ENCODE data around the gene AGTRAP.
A peak's percentile ranks its signal among the peaks of the same experiment; 100 is the strongest.

The AGTRAP gene

GRCh38 chr1:11691928-11692711 is 43.8 kb upstream of the AGTRAP start:
- no peak for DNase-seq (ENCODE audit: low read depth)
- TF ChIP-seq MYC (IDR thresholded peaks at IDR 0.05; ENCODE audit: low read depth, low read length), result no peak
- TF ChIP-seq POLR2A (IDR thresholded peaks at IDR 0.05; ENCODE audit: extremely low read depth, insufficient read length), result no peak
- TF ChIP-seq CTCF (IDR thresholded peaks at IDR 0.05; ENCODE audit: low read depth, low read length), result no peak
- TF ChIP-seq MAX (IDR thresholded peaks at IDR 0.05; ENCODE audit: low read depth, low read length), result no peak
- H3K4me3 ChIP-seq (ENCODE audit: low read depth, low read length), result no peak overlapping the region

- DNase-seq (ENCODE audit: low read depth), result peak; percentile 88
- peak; percentile 80 for TF ChIP-seq MAX (IDR thresholded peaks at IDR 0.05; ENCODE audit: low read depth, low read length)
- TF ChIP-seq MYC (IDR thresholded peaks at IDR 0.05; ENCODE audit: low read depth, low read length), result peak; percentile 59; the same call in 1 of the 2 replicates
- TF ChIP-seq CTCF (IDR thresholded peaks at IDR 0.05; ENCODE audit: low read depth, low read length), result no peak
- TF ChIP-seq POLR2A (IDR thresholded peaks at IDR 0.05; ENCODE audit: extremely low read depth, insufficient read length), result no peak
- H3K4me3 ChIP-seq (ENCODE audit: low read depth, low read length), result no peak overlapping the region
Observed at GRCh38 chr1:11693024-11693590, 42.8 kb upstream of the AGTRAP start.

- no peak for DNase-seq (ENCODE audit: low read depth)
- TF ChIP-seq MYC (IDR thresholded peaks at IDR 0.05; ENCODE audit: low read depth, low read length) (no peak), CTCF (IDR thresholded peaks at IDR 0.05; ENCODE audit: low read depth, low read length) (no peak), POLR2A (IDR thresholded peaks at IDR 0.05; ENCODE audit: extremely low read depth, insufficient read length) (no peak), MAX (IDR thresholded peaks at IDR 0.05; ENCODE audit: low read depth, low read length) (no peak)
- H3K4me3 ChIP-seq (ENCODE audit: low read depth, low read length), result no peak overlapping the region
Observed at GRCh38 chr1:11693917-11694316, 42.0 kb upstream of the AGTRAP start.

GRCh38 chr1:11695861-11696260 is 40.1 kb upstream of the AGTRAP start:
- DNase-seq (ENCODE audit: low read depth), result no peak
- no peak overlapping the region for H3K4me3 ChIP-seq (ENCODE audit: low read depth, low read length)
- TF ChIP-seq MYC (IDR thresholded peaks at IDR 0.05; ENCODE audit: low read depth, low read length) (no peak), CTCF (IDR thresholded peaks at IDR 0.05; ENCODE audit: low read depth, low read length) (no peak), MAX (IDR thresholded peaks at IDR 0.05; ENCODE audit: low read depth, low read length) (no peak), POLR2A (IDR thresholded peaks at IDR 0.05; ENCODE audit: extremely low read depth, insufficient read length) (no peak)

- DNase-seq (ENCODE audit: low read depth), result no peak
- no peak overlapping the region for H3K4me3 ChIP-seq (ENCODE audit: low read depth, low read length)
- no peak for TF ChIP-seq POLR2A (IDR thresholded peaks at IDR 0.05; ENCODE audit: extremely low read depth, insufficient read length)
- no peak for TF ChIP-seq CTCF (IDR thresholded peaks at IDR 0.05; ENCODE audit: low read depth, low read length)
- TF ChIP-seq MAX (IDR thresholded peaks at IDR 0.05; ENCODE audit: low read depth, low read length), result no peak
- TF ChIP-seq MYC (IDR thresholded peaks at IDR 0.05; ENCODE audit: low read depth, low read length), result no peak
Observed at GRCh38 chr1:11697188-11697892, 38.6 kb upstream of the AGTRAP start.
